CD14-positive monocyte (primary cell): ENCODE measurements around the gene ZNF207. TPM values are rescaled to one million over a fixed set of nuclear protein-coding genes. Genes with fewer than 3 reads are reported as not detected.

ENCODE experiments used
- DNase-seq, 3 donors: peaks; one replicate each; pipeline ENCODE4 v3.0.0-alpha.2; 2011 to 2022
- H2AFZ ChIP-seq: 2 replicates; pipeline ENCODE4 v1.6.0; 2012; ENCODE audit warnings: mild to moderate bottlenecking, low read depth, low read length, inconsistent platforms; ENCODE audit not compliant: insufficient read depth, poor library complexity, severe bottlenecking
- H3K27ac ChIP-seq, 2 donors: 1 replicate in 1 of 2; 2 replicates in 1 of 2; pipeline ENCODE4 v1.5.1; 2012 to 2013; ENCODE audit warnings: low read length in 2 of 2, control low read depth in 1 of 2, inconsistent platforms in 1 of 2, low read depth in 1 of 2, mild to moderate bottlenecking in 1 of 2
- H3K27me3 ChIP-seq, 2 donors: one replicate each; pipeline versions ENCODE4 v1.6.0 to v1.6.1; 2011 to 2013; ENCODE audit warnings: low read length in 2 of 2; ENCODE audit not compliant: control insufficient read depth in 2 of 2, insufficient read depth in 2 of 2
- H3K36me3 ChIP-seq, 2 donors: replicated peaks in 1 of 2; 1 replicate in 1 of 2; 2 replicates in 1 of 2; pipeline versions ENCODE4 v1.5.1 to v1.6.1; 2012 to 2013; ENCODE audit warnings: low read length in 2 of 2, control low read depth in 1 of 2, inconsistent platforms in 1 of 2, mild to moderate bottlenecking in 1 of 2; ENCODE audit not compliant: insufficient read depth in 2 of 2, control insufficient read depth in 1 of 2
- H3K4me1 ChIP-seq, 2 donors: 1 replicate in 1 of 2; 2 replicates in 1 of 2; pipeline versions ENCODE4 v1.5.1 to v1.6.1; 2012 to 2013; ENCODE audit warnings: low read length in 2 of 2, control low read depth in 1 of 2, inconsistent platforms in 1 of 2, mild to moderate bottlenecking in 1 of 2, moderate library complexity in 1 of 2; ENCODE audit not compliant: insufficient read depth in 2 of 2, control insufficient read depth in 1 of 2
- H3K4me2 ChIP-seq: replicated peaks from 2 replicates; pipeline ENCODE3; 2012; ENCODE audit warnings: low read length, moderate library complexity, mild to moderate bottlenecking; ENCODE audit not compliant: poor library complexity, severe bottlenecking; ENCODE audit errors: extremely low read depth
- H3K4me3 ChIP-seq, 3 experiments: fragments of 200-600 bp in 1 of 3; sonication (generic) in 1 of 3; replicated peaks in 1 of 3; 1 replicate in 2 of 3; 2 replicates in 1 of 3; pipeline ENCODE4 v1.5.1; 2011 to 2013; ENCODE audit warnings: low read length in 3 of 3, mild to moderate bottlenecking in 3 of 3, control low read depth in 2 of 3, low read depth in 2 of 3, inconsistent platforms in 1 of 3, moderate library complexity in 1 of 3
- H3K79me2 ChIP-seq: 2 replicates; pipeline ENCODE4 v1.6.0; 2012; ENCODE audit warnings: mild to moderate bottlenecking, control low read depth, inconsistent platforms, low read length, moderate library complexity; ENCODE audit not compliant: insufficient read depth
- H3K9ac ChIP-seq: 2 replicates; pipeline ENCODE4 v1.6.0; 2017; ENCODE audit warnings: low read length, mild to moderate bottlenecking; ENCODE audit not compliant: insufficient read depth, poor library complexity, severe bottlenecking
- H3K9me3 ChIP-seq, 2 donors: replicated peaks in 1 of 2; 1 replicate in 1 of 2; 2 replicates in 1 of 2; pipeline versions ENCODE4 v1.5.1 to v1.6.1; 2012 to 2013; ENCODE audit warnings: low read length in 2 of 2, control low read depth in 1 of 2; ENCODE audit not compliant: control insufficient read depth in 1 of 2, insufficient read depth in 1 of 2
- H4K20me1 ChIP-seq: 2 replicates; pipeline ENCODE4 v1.6.0; 2012; ENCODE audit warnings: mild to moderate bottlenecking, low read length, control low read depth, moderate library complexity; ENCODE audit not compliant: insufficient read depth
- H3K27ac Mint-ChIP-seq, 7 donors: one replicate each; pipeline ENCODE4 v1.8.0; 2020; ENCODE audit warnings: mild to moderate bottlenecking in 7 of 7, mixed read lengths in 7 of 7, moderate library complexity in 6 of 7, inconsistent platforms in 2 of 7
- H3K27me3 Mint-ChIP-seq, 3 donors: one replicate each; pipeline ENCODE4 v1.8.0; 2021 to 2022; ENCODE audit warnings: low read depth in 3 of 3, mild to moderate bottlenecking in 3 of 3, mixed read lengths in 3 of 3, moderate library complexity in 3 of 3, inconsistent platforms in 1 of 3
- H3K36me3 Mint-ChIP-seq, 2 donors: one replicate each; pipeline ENCODE4 v1.8.0; 2020; ENCODE audit warnings: mixed read lengths in 2 of 2, inconsistent platforms in 1 of 2, mild to moderate bottlenecking in 1 of 2
- H3K4me1 Mint-ChIP-seq: one replicate; pipeline ENCODE4 v1.8.0; 2020; ENCODE audit warnings: mild to moderate bottlenecking, mixed read lengths
- H3K4me3 Mint-ChIP-seq, 2 donors: one replicate each; pipeline ENCODE4 v1.8.0; 2020; ENCODE audit warnings: mild to moderate bottlenecking in 2 of 2, mixed read lengths in 2 of 2, moderate library complexity in 1 of 2
- H3K9me3 Mint-ChIP-seq, 7 donors: one replicate each; pipeline ENCODE4 v1.8.0; 2020 to 2022; ENCODE audit warnings: mixed read lengths in 7 of 7, mild to moderate bottlenecking in 6 of 7, moderate library complexity in 6 of 7, inconsistent platforms in 2 of 7
- WGBS: methylation state at CpG from one replicate; pipeline ENCODE4 v1.1.5; 2013; ENCODE audit warnings: missing lambda C conversion rate; ENCODE audit not compliant: insufficient coverage; 5-methylcytosine and 5-hydroxymethylcytosine counted together
- intact Hi-C, 2 donors: fragments of 100-400 bp; cut with micrococcal nuclease; formaldehyde crosslinking; loops; one replicate each; pipeline versions ENCODE4 v1.15.0 to v1.15.1; 2023
- polyA plus RNA-seq, 3 donors: library from polyadenylated mRNA; depleted of rRNA in 1 of 3; unstranded in 2 of 3; stranded (reverse) in 1 of 3; fragments of 300-500 nt in 2 of 3; fragments of >200 nt in 1 of 3; fragmentation: Illumina TruSeq in 2 of 3; gene quantifications; 1 replicate in 2 of 3; 2 replicates in 1 of 3; pipeline ENCODE4 v1.2.3, GENCODE V29; 2012 to 2021
- TF ChIP-seq, protein P1 (sequence below): fragments of 200-600 bp; IDR thresholded peaks from one replicate; pipeline ENCODE4 v1.8.0; 2022; ENCODE audit warnings: antibody characterized with exemption, mild to moderate bottlenecking

ZNF207 gene
- polyA plus RNA-seq, 3 donors = 129 to 147 (median 138) TPM

GRCh38 chr17:32323811-32324491 lies 26.0 kb upstream of the ZNF207 start:
- Histone ChIP-seq H3K4me1 (peaks cover 17 to 28% of the 10 kb centered on the region in 2 donors), H3K27me3 (no peaks in the 10 kb centered on the region), H3K4me2 (peak overlapping the region; percentile 57), H3K4me3 (peak overlapping the region in 1 of 3 experiments; percentile 48), H3K9me3 (no peaks in the 10 kb centered on the region), H2AFZ (peak overlapping the region; percentile 67), H3K79me2 (no peaks in the 10 kb centered on the region), H3K27ac (peak overlapping the region; percentile 3 to 22), H4K20me1 (no peaks in the 10 kb centered on the region), H3K9ac (no peak overlapping the region), H3K36me3 (no peaks in the 10 kb centered on the region)
- Mint-ChIP-seq H3K27me3 (peaks cover 2 to 8% (median 4%) of the 10 kb centered on the region in 3 donors), H3K27ac (peak overlapping the region in 5 of 7 donors; percentile 6 to 65 (median 21)), H3K4me1 (peaks cover 36% of the 10 kb centered on the region), H3K9me3 (peaks cover 0 to 3% (median 0%) of the 10 kb centered on the region in 7 donors), H3K36me3 (peaks cover 0 to 2% of the 10 kb centered on the region in 2 donors), H3K4me3 (peak overlapping the region; percentile 47 to 78)
- peak; percentile 34 to 62 (median 38) for DNase-seq
- intact Hi-C loops = loop anchor here in 1 of 2 donors (5.0 kb wide), 1 partner anchor 72 kb away; no protein-coding TSS in a partner anchor
- 55% methylated on average over 4 of the region's 11 CpGs for WGBS
- TF ChIP-seq, protein P1, sequence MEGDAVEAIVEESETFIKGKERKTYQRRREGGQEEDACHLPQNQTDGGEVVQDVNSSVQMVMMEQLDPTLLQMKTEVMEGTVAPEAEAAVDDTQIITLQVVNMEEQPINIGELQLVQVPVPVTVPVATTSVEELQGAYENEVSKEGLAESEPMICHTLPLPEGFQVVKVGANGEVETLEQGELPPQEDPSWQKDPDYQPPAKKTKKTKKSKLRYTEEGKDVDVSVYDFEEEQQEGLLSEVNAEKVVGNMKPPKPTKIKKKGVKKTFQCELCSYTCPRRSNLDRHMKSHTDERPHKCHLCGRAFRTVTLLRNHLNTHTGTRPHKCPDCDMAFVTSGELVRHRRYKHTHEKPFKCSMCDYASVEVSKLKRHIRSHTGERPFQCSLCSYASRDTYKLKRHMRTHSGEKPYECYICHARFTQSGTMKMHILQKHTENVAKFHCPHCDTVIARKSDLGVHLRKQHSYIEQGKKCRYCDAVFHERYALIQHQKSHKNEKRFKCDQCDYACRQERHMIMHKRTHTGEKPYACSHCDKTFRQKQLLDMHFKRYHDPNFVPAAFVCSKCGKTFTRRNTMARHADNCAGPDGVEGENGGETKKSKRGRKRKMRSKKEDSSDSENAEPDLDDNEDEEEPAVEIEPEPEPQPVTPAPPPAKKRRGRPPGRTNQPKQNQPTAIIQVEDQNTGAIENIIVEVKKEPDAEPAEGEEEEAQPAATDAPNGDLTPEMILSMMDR = no peak

DNA sequence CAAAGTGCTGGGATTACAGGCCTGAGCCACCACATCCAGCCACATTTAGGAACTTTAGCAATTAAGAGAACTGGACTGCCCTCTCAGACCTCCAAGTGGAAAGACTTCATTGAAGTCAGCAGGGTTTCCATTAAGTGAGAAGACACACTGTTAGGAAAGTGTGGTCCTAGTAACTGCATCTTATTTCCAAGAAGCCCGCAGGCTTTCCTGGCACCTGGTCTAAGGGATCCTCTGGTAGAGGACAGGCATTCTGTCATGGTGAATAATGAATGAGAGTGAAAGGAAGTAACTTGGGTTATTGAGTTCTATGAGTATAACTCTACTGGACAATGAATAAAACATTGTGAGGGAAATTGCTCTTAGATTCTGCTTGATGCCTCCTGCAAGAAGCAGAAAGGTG lies 22.0 kb upstream of the ZNF207 start:
- Mint-ChIP-seq H3K36me3 (no peaks in the 10 kb centered on the region), H3K4me3 (no peak overlapping the region), H3K4me1 (peaks cover 62% of the 10 kb centered on the region), H3K27me3 (peaks cover 2 to 8% (median 2%) of the 10 kb centered on the region in 3 donors), H3K27ac (no peak overlapping the region), H3K9me3 (no peaks in the 10 kb centered on the region)
- TF ChIP-seq, protein P1 = no peak
- Histone ChIP-seq H3K36me3 (no peaks in the 10 kb centered on the region), H3K9me3 (no peaks in the 10 kb centered on the region), H3K4me2 (no peak overlapping the region), H3K27ac (no peak overlapping the region), H3K4me3 (no peak overlapping the region), H3K27me3 (no peaks in the 10 kb centered on the region), H3K4me1 (peaks cover 48 to 52% of the 10 kb centered on the region in 2 donors), H4K20me1 (no peaks in the 10 kb centered on the region), H3K79me2 (peaks cover 4% of the 10 kb centered on the region), H3K9ac (no peak overlapping the region), H2AFZ (no peak overlapping the region)
- no CpG with 5 or more reads among the region's 1 CpG for whole genome bisulfite sequencing
- DNase-seq = no peak
- intact Hi-C loops = no loop called here
